ENCODE measurements around the gene GPD2.

The GPD2 gene

DNA sequence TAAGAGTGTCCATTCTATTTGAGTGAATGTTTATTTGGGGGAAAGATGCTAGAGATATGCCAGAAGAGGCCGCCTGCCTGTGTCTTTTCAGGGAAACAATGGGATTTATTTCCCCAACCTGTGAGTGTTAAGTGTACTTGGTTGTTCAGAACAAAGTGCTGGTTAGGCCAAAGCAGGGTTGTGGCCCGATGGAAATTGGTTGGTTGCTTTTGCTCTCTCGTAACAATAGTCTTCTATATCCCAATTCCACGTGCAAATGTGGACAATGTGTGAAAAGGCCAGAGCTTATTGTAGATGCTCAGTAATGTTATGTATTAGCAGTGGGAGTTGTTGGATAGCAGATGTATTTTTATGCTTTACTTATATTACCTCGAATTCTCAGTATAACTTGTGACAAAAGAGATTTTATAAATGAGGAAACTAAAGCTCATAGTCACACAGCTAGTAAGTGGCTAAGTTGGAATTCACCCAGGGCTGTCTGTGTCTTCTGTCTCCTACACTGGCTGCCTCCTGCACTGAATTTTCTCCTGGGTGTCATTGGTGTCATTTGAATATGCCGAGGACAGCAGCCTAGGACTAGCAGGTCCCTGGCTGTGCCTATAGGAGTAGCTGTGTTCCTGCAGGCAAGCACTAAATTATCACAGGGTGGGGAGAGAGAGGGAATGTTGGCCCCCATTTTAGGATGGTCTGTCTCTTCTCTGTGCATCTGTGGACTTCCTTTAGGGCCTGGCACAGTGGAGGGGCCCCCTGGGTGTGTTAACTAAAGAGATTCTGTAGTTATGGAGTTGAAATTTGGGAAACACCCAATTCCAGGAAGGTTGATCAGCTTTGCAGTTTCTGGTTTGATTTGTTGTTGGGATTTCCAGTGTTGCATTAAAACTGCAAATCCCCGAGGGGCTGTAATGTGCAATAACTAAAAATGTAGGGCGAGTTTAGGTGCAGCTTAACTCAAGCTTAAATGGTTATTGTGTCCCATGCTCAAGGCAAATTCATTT, 21.6 kb downstream of the GPD2 start:
- Histone ChIP-seq H3K9me3 (ENCODE audit: control insufficient read depth, insufficient read depth, low read length) (peaks cover 4% of the 10 kb centered on the region; the same call in 1 of the 2 replicates), H3K27ac (ENCODE audit: low read depth, low read length) (no peak overlapping the region), H3K9ac (ENCODE audit: low read depth, low read length) (no peak overlapping the region), H3K4me3 (ENCODE audit: low read depth, low read length) (no peak overlapping the region), H3K27me3 (ENCODE audit: control insufficient read depth, insufficient read depth, low read length) (no peaks in the 10 kb centered on the region), H3K4me1 (ENCODE audit: control insufficient read depth, insufficient read depth, low read length) (no peaks in the 10 kb centered on the region), H3K36me3 (ENCODE audit: control insufficient read depth, insufficient read depth, low read length) (no peaks in the 10 kb centered on the region)

DNA sequence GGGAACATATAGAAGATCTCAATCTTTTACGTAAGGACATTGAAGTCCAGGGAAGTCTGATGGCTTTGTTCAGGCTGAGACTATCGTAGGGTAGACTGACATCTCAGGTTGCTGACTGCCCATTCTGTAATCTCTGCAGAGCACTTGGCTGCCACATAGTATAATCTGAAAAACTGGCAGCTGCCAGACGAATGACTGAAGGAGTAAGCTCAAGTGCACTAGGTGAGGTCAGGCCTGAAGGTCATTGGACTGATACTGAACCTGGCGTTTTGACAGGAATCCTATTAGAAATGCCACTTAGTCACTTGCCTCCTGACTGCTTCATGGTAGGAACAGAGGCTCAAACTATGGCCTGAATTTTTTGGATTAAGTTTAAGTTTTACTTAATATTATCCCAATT, 23.5 kb downstream of the GPD2 start:
- H3K27me3 ChIP-seq (ENCODE audit: control insufficient read depth, insufficient read depth, low read length): no peaks in the 10 kb centered on the region
- H3K9me3 ChIP-seq (ENCODE audit: control insufficient read depth, insufficient read depth, low read length): no peaks in the 10 kb centered on the region
- no peak overlapping the region for H3K4me3 ChIP-seq (ENCODE audit: low read depth, low read length)
- no peaks in the 10 kb centered on the region for H3K36me3 ChIP-seq (ENCODE audit: control insufficient read depth, insufficient read depth, low read length)
- H3K27ac ChIP-seq (ENCODE audit: low read depth, low read length): no peak overlapping the region
- no peaks in the 10 kb centered on the region for H3K4me1 ChIP-seq (ENCODE audit: control insufficient read depth, insufficient read depth, low read length)
- H3K9ac ChIP-seq (ENCODE audit: low read depth, low read length): no peak overlapping the region

DNA sequence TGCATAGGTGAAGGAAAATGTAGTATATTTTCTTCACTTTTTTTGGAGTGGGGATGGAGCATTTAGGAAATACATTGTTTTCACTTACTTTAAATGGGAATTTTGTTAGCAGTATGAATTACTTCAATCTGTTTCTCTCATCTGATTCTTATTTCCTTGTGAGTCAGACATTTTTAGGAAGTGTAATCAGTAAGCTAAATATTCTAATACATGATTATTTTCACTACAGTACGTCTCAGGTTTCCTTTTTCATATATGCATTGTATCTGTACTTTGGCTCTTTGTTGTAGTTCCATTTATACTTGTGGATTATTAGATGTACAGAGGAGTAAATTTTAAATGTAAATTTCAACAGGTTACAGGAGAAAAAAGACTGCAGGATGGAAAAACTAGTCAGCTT, 27.9 kb downstream of the GPD2 start:
- Histone ChIP-seq H3K4me3 (ENCODE audit: low read depth, low read length) (no peak overlapping the region), H3K9me3 (ENCODE audit: control insufficient read depth, insufficient read depth, low read length) (no peaks in the 10 kb centered on the region), H3K9ac (ENCODE audit: low read depth, low read length) (no peak overlapping the region), H3K27ac (ENCODE audit: low read depth, low read length) (no peak overlapping the region), H3K4me1 (ENCODE audit: control insufficient read depth, insufficient read depth, low read length) (peaks cover 22% of the 10 kb centered on the region), H3K36me3 (ENCODE audit: control insufficient read depth, insufficient read depth, low read length) (no peaks in the 10 kb centered on the region), H3K27me3 (ENCODE audit: control insufficient read depth, insufficient read depth, low read length) (no peaks in the 10 kb centered on the region)

- Histone ChIP-seq H3K4me3 (ENCODE audit: low read depth, low read length) (no peak overlapping the region), H3K9ac (ENCODE audit: low read depth, low read length) (no peak overlapping the region), H3K4me1 (ENCODE audit: control insufficient read depth, insufficient read depth, low read length) (peaks cover 22% of the 10 kb centered on the region), H3K9me3 (ENCODE audit: control insufficient read depth, insufficient read depth, low read length) (no peaks in the 10 kb centered on the region; the same call in 1 of the 2 replicates), H3K27me3 (ENCODE audit: control insufficient read depth, insufficient read depth, low read length) (no peaks in the 10 kb centered on the region), H3K36me3 (ENCODE audit: control insufficient read depth, insufficient read depth, low read length) (no peaks in the 10 kb centered on the region), H3K27ac (ENCODE audit: low read depth, low read length) (no peak overlapping the region)
Measured at GRCh38 chr2:156465573-156465972, 29.4 kb downstream of the GPD2 start.

- no peaks in the 10 kb centered on the region for H3K36me3 ChIP-seq (ENCODE audit: control insufficient read depth, insufficient read depth, low read length)
- no peak overlapping the region; the same call in 1 of the 2 replicates for H3K9ac ChIP-seq (ENCODE audit: low read depth, low read length)
- H3K4me3 ChIP-seq (ENCODE audit: low read depth, low read length): no peak overlapping the region
- peak overlapping the region; percentile 33 for H3K27ac ChIP-seq (ENCODE audit: low read depth, low read length)
- H3K4me1 ChIP-seq (ENCODE audit: control insufficient read depth, insufficient read depth, low read length): peaks cover 22% of the 10 kb centered on the region
- H3K27me3 ChIP-seq (ENCODE audit: control insufficient read depth, insufficient read depth, low read length): no peaks in the 10 kb centered on the region
- no peaks in the 10 kb centered on the region; the same call in 1 of the 2 replicates for H3K9me3 ChIP-seq (ENCODE audit: control insufficient read depth, insufficient read depth, low read length)
Measured at GRCh38 chr2:156466739-156467405, 30.7 kb downstream of the GPD2 start.

GRCh38 chr2:156470975-156471583, 34.9 kb downstream of the GPD2 start:
- Histone ChIP-seq H3K27me3 (ENCODE audit: control insufficient read depth, insufficient read depth, low read length) (no peaks in the 10 kb centered on the region), H3K9ac (ENCODE audit: low read depth, low read length) (no peak overlapping the region), H3K36me3 (ENCODE audit: control insufficient read depth, insufficient read depth, low read length) (no peaks in the 10 kb centered on the region), H3K4me1 (ENCODE audit: control insufficient read depth, insufficient read depth, low read length) (peaks cover 38% of the 10 kb centered on the region), H3K9me3 (ENCODE audit: control insufficient read depth, insufficient read depth, low read length) (no peaks in the 10 kb centered on the region; the same call in 1 of the 2 replicates), H3K27ac (ENCODE audit: low read depth, low read length) (no peak overlapping the region), H3K4me3 (ENCODE audit: low read depth, low read length) (no peak overlapping the region)

- Histone ChIP-seq H3K27me3 (ENCODE audit: control insufficient read depth, insufficient read depth, low read length) (no peaks in the 10 kb centered on the region), H3K27ac (ENCODE audit: low read depth, low read length) (no peak overlapping the region), H3K36me3 (ENCODE audit: control insufficient read depth, insufficient read depth, low read length) (no peaks in the 10 kb centered on the region), H3K4me3 (ENCODE audit: low read depth, low read length) (no peak overlapping the region), H3K9me3 (ENCODE audit: control insufficient read depth, insufficient read depth, low read length) (no peaks in the 10 kb centered on the region; the same call in 1 of the 2 replicates), H3K4me1 (ENCODE audit: control insufficient read depth, insufficient read depth, low read length) (peaks cover 37% of the 10 kb centered on the region), H3K9ac (ENCODE audit: low read depth, low read length) (no peak overlapping the region)
Measured at GRCh38 chr2:156471762-156472161, 35.6 kb downstream of the GPD2 start.

GRCh38 chr2:156472686-156473085, 36.5 kb downstream of the GPD2 start:
- no peak overlapping the region for H3K27ac ChIP-seq (ENCODE audit: low read depth, low read length)
- H3K9me3 ChIP-seq (ENCODE audit: control insufficient read depth, insufficient read depth, low read length): no peaks in the 10 kb centered on the region; the same call in 1 of the 2 replicates
- no peak overlapping the region for H3K4me3 ChIP-seq (ENCODE audit: low read depth, low read length)
- no peaks in the 10 kb centered on the region for H3K27me3 ChIP-seq (ENCODE audit: control insufficient read depth, insufficient read depth, low read length)
- H3K9ac ChIP-seq (ENCODE audit: low read depth, low read length): no peak overlapping the region
- no peaks in the 10 kb centered on the region for H3K36me3 ChIP-seq (ENCODE audit: control insufficient read depth, insufficient read depth, low read length)
- H3K4me1 ChIP-seq (ENCODE audit: control insufficient read depth, insufficient read depth, low read length): peaks cover 27% of the 10 kb centered on the region

DNA sequence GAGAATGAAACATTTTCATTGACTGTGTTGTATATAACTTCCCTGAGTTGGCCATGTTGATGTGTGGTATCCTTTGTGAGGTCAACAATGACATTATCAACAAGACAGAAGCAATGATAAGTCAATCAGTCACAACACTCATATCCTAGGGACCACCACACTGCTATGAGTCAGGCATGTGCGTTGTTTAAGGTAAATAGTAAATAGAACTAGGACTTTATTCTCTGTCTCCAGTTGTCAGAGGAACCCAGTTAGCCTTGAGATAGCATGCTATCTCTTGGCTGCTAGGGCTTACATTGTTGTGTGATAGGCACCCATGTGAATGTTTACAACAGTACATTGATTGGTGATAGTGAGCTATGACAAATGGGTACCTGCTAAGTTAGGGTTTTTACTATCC, 37.3 kb downstream of the GPD2 start:
- Histone ChIP-seq H3K4me1 (ENCODE audit: control insufficient read depth, insufficient read depth, low read length) (peaks cover 22% of the 10 kb centered on the region), H3K9me3 (ENCODE audit: control insufficient read depth, insufficient read depth, low read length) (no peaks in the 10 kb centered on the region; the same call in 1 of the 2 replicates), H3K9ac (ENCODE audit: low read depth, low read length) (no peak overlapping the region), H3K27ac (ENCODE audit: low read depth, low read length) (peak overlapping the region; percentile 51), H3K27me3 (ENCODE audit: control insufficient read depth, insufficient read depth, low read length) (no peaks in the 10 kb centered on the region), H3K4me3 (ENCODE audit: low read depth, low read length) (no peak overlapping the region), H3K36me3 (ENCODE audit: control insufficient read depth, insufficient read depth, low read length) (no peaks in the 10 kb centered on the region)

DNA sequence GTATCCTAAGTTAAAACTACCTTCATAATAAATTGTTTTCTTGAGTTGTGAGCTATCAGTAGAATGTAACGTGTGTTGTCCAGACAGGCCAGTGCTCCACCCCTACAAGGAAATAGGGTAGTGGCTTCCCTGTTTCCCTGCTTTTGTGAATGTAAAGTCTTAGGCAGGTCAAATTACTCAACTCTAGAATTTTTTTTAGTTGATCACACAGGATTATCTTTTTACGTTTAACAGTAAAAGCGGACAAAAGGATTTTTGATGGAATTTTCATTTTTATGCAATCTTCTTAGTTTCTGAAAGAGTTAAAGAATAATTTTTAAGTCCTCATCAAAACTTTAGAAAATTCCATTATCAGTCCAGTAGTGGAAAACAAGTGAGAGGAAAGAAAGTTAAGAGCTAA, 38.2 kb downstream of the GPD2 start:
- Histone ChIP-seq H3K4me3 (ENCODE audit: low read depth, low read length) (no peak overlapping the region), H3K27me3 (ENCODE audit: control insufficient read depth, insufficient read depth, low read length) (no peaks in the 10 kb centered on the region), H3K36me3 (ENCODE audit: control insufficient read depth, insufficient read depth, low read length) (no peaks in the 10 kb centered on the region), H3K4me1 (ENCODE audit: control insufficient read depth, insufficient read depth, low read length) (peaks cover 22% of the 10 kb centered on the region), H3K9ac (ENCODE audit: low read depth, low read length) (no peak overlapping the region), H3K27ac (ENCODE audit: low read depth, low read length) (peak overlapping the region; percentile 42), H3K9me3 (ENCODE audit: control insufficient read depth, insufficient read depth, low read length) (no peaks in the 10 kb centered on the region; the same call in 1 of the 2 replicates)

All from HUES48 (cell line).